GM12878 (cell line): ENCODE measurements around the gene LARP6. TPM values are rescaled to one million over a fixed set of nuclear protein-coding genes. Genes with fewer than 3 reads are reported as not detected.

Experiments
- ATAC-seq: fragments of 200-7000 bp; cut with Tn5 transposase; 3 replicates; pipeline ENCODE4 v1.9.1; 2020; ENCODE audit warnings: mild to moderate bottlenecking, moderate library complexity
- BruUV-seq: library from RNA; stranded (reverse); fragments of 400-500 nt; replicated peaks from 2 replicates; lab custom pipeline; 2021; lab: Mats Ljungman, UMichigan
- CTCF ChIA-PET: fragments of 300-600 bp; sonication (Branson Sonifier 250); formaldehyde crosslinking; extraction: SDS; loops from one replicate; lab custom pipeline; 2021; ENCODE audit warnings: inconsistent platforms; lab: Yijun Ruan, JAX
- POLR2A ChIA-PET: fragments of 350-600 bp; formaldehyde crosslinking; extraction: SDS; loops from one replicate; lab custom pipeline; 2021; ENCODE audit warnings: inconsistent platforms; lab: Charles Lee
- RAD21 ChIA-PET: fragments of 300-600 bp; sonication (Branson Sonifier 250); formaldehyde crosslinking; loops from one replicate; lab custom pipeline; 2023; ENCODE audit warnings: antibody characterized with exemption; ENCODE audit not compliant: unreplicated experiment; lab: Charles Lee
- SMC1A ChIA-PET: fragments of 300-600 bp; sonication (Branson Sonifier 250); formaldehyde crosslinking; loops from one replicate; lab custom pipeline; 2023; ENCODE audit not compliant: unreplicated experiment, uncharacterized antibody; lab: Charles Lee
- DNase-seq: peaks from one replicate; pipeline ENCODE4 v3.0.0-alpha.2; 2011; ENCODE audit warnings: low read depth, low spot score
- FAIRE-seq: peaks from 3 replicates; lab custom pipeline; 2011; peaks lifted over from hg19 to GRCh38; lab: Jason Lieb, UNC
- H2AFZ ChIP-seq: 2 replicates; pipeline ENCODE4 v1.6.0; 2011; ENCODE audit warnings: low read depth, low read length, control low read depth; ENCODE audit not compliant: control insufficient read depth
- H3K27ac ChIP-seq: 2 replicates; pipeline ENCODE4 v1.5.1; 2011; ENCODE audit warnings: control low read depth; ENCODE audit not compliant: control insufficient read depth, insufficient read depth
- H3K27me3 ChIP-seq, 2 experiments: replicated peaks in 1 of 2; 2 replicates each; pipeline versions ENCODE4 v1.6.0 to v1.6.1; 2011; ENCODE audit warnings: low read length in 1 of 2; ENCODE audit not compliant: control insufficient read depth in 2 of 2, insufficient read depth in 2 of 2
- H3K36me3 ChIP-seq, 2 experiments: 2 replicates each; pipeline ENCODE4 v1.5.1; 2011; ENCODE audit warnings: low read length in 1 of 2; ENCODE audit not compliant: control insufficient read depth in 2 of 2, insufficient read depth in 2 of 2
- H3K4me1 ChIP-seq: 2 replicates; pipeline ENCODE4 v1.6.1; 2011; ENCODE audit warnings: mild to moderate bottlenecking, low read length, moderate library complexity, mixed read lengths; ENCODE audit not compliant: control insufficient read depth, insufficient read depth
- H3K4me2 ChIP-seq: 2 replicates; pipeline ENCODE4 v1.6.0; 2011; ENCODE audit warnings: control low read depth; ENCODE audit not compliant: control insufficient read depth, insufficient read depth
- H3K4me3 ChIP-seq: fragments of 200-600 bp; sonication (generic); 2 replicates; pipeline ENCODE4 v1.5.1; 2016
- H3K79me2 ChIP-seq: 2 replicates; pipeline ENCODE4 v1.6.0; 2011; ENCODE audit warnings: low read length; ENCODE audit not compliant: control insufficient read depth, insufficient read depth
- H3K9ac ChIP-seq: 2 replicates; pipeline ENCODE4 v1.8.0; 2011; ENCODE audit warnings: low read length, control low read depth, mixed read lengths; ENCODE audit not compliant: control insufficient read depth, insufficient read depth
- H3K9me3 ChIP-seq: replicated peaks from 3 replicates; pipeline ENCODE4 v1.5.1; 2011; ENCODE audit warnings: mild to moderate bottlenecking, low read length; ENCODE audit not compliant: control insufficient read depth, insufficient read depth
- H4K20me1 ChIP-seq: 2 replicates; pipeline ENCODE4 v1.6.0; 2011; ENCODE audit not compliant: control insufficient read depth, insufficient read depth
- BCL11A ChIP-seq: IDR thresholded peaks from 2 replicates; pipeline ENCODE4 v1.6.1; 2011; ENCODE audit warnings: low read depth, low read length
- FOXK2 ChIP-seq: fragments of 450-650 bp; IDR thresholded peaks from 2 replicates; pipeline ENCODE4 v1.6.1; 2017; ENCODE audit warnings: mild to moderate bottlenecking, moderate library complexity
- POLR2AphosphoS5 ChIP-seq: IDR thresholded peaks from 2 replicates; pipeline ENCODE4 v1.6.1; 2011; ENCODE audit warnings: mild to moderate bottlenecking, low read length, inconsistent platforms
- USF2 ChIP-seq: IDR thresholded peaks from 2 replicates; pipeline ENCODE4 v1.6.1; 2011; ENCODE audit warnings: low read depth, low read length, improper control_type of control experiment, borderline replicate concordance
- WGBS: methylation state at CpG from one replicate; pipeline ENCODE4 v1.1.6; 2016; ENCODE audit warnings: low lambda C conversion rate; ENCODE audit not compliant: insufficient replicate concordance, insufficient coverage; ENCODE audit errors: missing lambda C conversion rate; 5-methylcytosine and 5-hydroxymethylcytosine counted together
- in situ Hi-C: fragments of 300-500 bp; cut with MboI; formaldehyde crosslinking; loops from 9 replicates; pipeline ENCODE4 v1.14.3; 2018; ENCODE audit warnings: mixed read lengths
- intact Hi-C: fragments of 100-400 bp; cut with micrococcal nuclease; formaldehyde crosslinking; loops from one replicate; pipeline ENCODE4 v1.14.2; 2022; ENCODE audit not compliant: unreplicated experiment
- polyA plus RNA-seq, 11 experiments: library from polyadenylated mRNA; depleted of rRNA in 4 of 11; unstranded in 6 of 11; stranded (reverse) in 5 of 11; fragments of >200 nt; fragmentation: Nextera tagmentation in 4 of 11; fragmentation: Illumina TruSeq in 1 of 11; extraction: Ambion mirVana in 4 of 11; extraction: Trizol in 1 of 11; gene quantifications; 1 replicate in 1 of 11; 2 replicates in 10 of 11; pipeline versions ENCODE4 v1.2.1 to v1.2.3, GENCODE V29; 2011 to 2016; ENCODE audit warnings: inconsistent platforms in 2 of 11, missing spikeins in 2 of 11, low read depth in 1 of 11
- total RNA-seq, 4 experiments: library from RNA; depleted of rRNA in 3 of 4; stranded (reverse); fragments of >200 nt in 3 of 4; fragmentation: Illumina TruSeq in 1 of 4; extraction: Trizol in 1 of 4; gene quantifications; 2 replicates each; pipeline versions ENCODE4 v1.2.1 to v1.2.3, GENCODE V29; 2013 to 2021

Gene LARP6
- total and polyA plus RNA-seq, 10 of the 15 experiments (the other 5 are each of a cell fraction or from before 2014, with no cell fraction given) = 0.74 to 14.6 (median 3.9) TPM

- H3K27me3 ChIP-seq = peaks cover 0 to 4% of the 10 kb centered on the region in 2 experiments; a peak in 1 of 4 replicates
- ChIA-PET RAD21 (no interaction called here), CTCF (no interaction called here), SMC1A (no interaction called here), POLR2A (no interaction called here)
- H3K36me3 ChIP-seq = no peaks in the 10 kb centered on the region
- DNase-seq (no peak), ATAC-seq (no peak), FAIRE-seq (no peak)
- TF ChIP-seq FOXK2 = no peak
- TF ChIP-seq POLR2AphosphoS5 = no peak
- no peak for TF ChIP-seq BCL11A
- no peak overlapping the region for H3K4me3 ChIP-seq
- no peaks in the 10 kb centered on the region for H3K9me3 ChIP-seq
- H3K4me2 ChIP-seq = no peak overlapping the region
- no peak overlapping the region for H3K9ac ChIP-seq
- no peak overlapping the region for H3K27ac ChIP-seq
- no peak overlapping the region for H2AFZ ChIP-seq
- in situ Hi-C loops = no loop called here
- intact Hi-C loops = no loop called here
- BruUV-seq = no TSS peak
- WGBS = 12% methylated on average over 4 of the region's 4 CpGs
- no peaks in the 10 kb centered on the region for H3K4me1 ChIP-seq
- no peaks in the 10 kb centered on the region for H4K20me1 ChIP-seq
- H3K79me2 ChIP-seq = no peaks in the 10 kb centered on the region
Observed at GRCh38 chr15:70789213-70789612, 64.7 kb downstream of the LARP6 start.

- Histone ChIP-seq H3K36me3 (no peaks in the 10 kb centered on the region), H2AFZ (no peak overlapping the region), H4K20me1 (no peaks in the 10 kb centered on the region), H3K27ac (no peak overlapping the region), H3K4me3 (no peak overlapping the region), H3K27me3 (no peaks in the 10 kb centered on the region), H3K79me2 (no peaks in the 10 kb centered on the region), H3K9ac (no peak overlapping the region), H3K4me2 (no peak overlapping the region), H3K4me1 (no peaks in the 10 kb centered on the region), H3K9me3 (no peaks in the 10 kb centered on the region)
- ChIA-PET POLR2A (no interaction called here), CTCF (no interaction called here), RAD21 (no interaction called here), SMC1A (no interaction called here)
- in situ Hi-C loops = no loop called here
- no peak for DNase-seq
- 49% methylated on average over 6 of the region's 6 CpGs for WGBS
- intact Hi-C loops = no loop called here
- FAIRE-seq = no peak
- no peak for ATAC-seq
- BruUV-seq = no TSS peak
- TF ChIP-seq USF2 = no peak
Observed at GRCh38 chr15:70788114-70789049, 65.6 kb downstream of the LARP6 start.
